NCI-H1105 (cell line): ENCODE data around the gene STX2.
"Not testable (repeated sequence)": the region's sequence is repeated elsewhere in the genome, so short reads cannot be mapped to it uniquely, and the experiment has no call there.

Source experiments
- DNase-seq: peaks from one replicate; lab custom pipeline; 2025; lab: John Stamatoyannopoulos, UW

Gene STX2

DNA sequence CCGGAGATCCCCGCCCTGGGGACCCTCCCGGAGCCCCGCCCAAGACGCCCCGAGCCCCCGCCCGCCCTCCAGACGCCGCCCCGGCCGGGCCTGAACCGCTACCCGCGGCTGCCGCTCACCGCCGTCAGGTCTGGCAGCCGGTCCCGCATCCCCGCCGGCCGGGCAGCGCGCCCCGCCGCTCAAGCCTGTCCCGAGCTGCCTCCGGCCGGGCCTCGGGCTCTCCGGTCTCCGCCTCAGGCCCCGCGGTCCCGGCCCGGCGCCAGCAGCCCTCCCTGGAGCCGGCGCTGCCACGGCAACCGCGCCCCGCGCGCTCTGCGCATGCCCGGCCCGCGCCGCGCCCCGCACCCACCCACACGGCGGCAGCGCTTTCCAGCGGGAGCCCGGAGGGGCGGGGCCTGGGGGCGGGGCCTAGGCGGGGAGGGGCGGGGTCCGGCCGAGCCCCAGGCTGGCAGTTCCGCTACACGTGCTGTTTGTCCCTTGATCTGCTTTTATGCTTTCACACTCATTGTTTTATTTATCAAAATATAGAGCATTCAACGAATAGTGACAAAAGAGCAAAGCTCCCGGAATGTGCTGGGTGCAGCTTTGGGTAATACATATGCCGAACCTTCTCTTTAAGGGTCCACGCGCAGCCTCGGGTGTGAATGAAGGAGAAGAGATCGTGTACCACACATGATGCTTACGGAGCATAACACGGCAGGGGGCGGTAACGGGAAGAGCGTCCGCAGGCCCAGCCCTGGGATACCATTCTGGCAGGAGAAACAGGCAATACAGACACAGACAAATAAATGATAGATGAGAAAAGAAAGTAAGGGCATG lies at the start of gene STX2:
TSS of gene STX2 (minus strand) at position 300 of the 819 bp plus-strand sequence. CDS start at position 149, 151 bp downstream.
- peak; percentile 66 for DNase-seq

DNA sequence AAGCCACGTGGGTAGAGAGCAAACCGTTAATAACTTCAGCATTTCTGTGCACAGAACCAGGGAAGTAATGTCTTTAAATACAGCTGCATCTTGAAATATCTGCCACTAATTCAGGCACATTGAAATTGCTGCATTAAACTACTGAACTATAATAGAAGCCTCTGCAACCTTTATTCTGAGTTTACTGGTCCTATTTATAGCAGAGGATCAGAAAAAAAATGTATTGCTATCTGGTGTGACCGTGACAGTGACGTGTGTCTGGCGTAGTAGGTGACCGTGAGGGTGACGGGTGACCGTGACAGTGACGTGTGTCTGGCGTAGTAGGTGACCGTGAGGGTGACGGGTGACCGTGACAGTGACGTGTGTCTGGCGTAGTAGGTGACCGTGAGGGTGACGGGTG lies 48.1 kb upstream of the STX2 start:
- DNase-seq, result not testable (repeated sequence)

DNA sequence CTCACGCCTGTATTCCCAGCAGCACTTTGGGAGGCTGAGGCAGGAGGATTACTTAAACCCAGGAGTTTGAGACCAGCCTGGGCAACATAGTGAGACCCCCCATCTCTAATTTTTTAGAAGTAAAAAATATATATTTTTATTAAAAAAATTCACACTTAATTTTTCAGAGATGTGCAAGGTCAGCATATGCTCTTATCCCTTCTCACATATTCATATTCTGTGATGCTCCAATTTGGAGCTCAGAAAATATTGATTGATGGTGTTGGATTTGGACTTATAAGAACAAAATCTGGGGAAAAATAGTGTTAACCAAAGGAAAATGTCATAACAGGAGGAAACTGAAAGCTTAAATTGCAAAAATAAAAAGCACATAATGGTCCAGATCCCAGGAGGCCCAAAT lies 42.5 kb upstream of the STX2 start:
- DNase-seq, result no peak

DNA sequence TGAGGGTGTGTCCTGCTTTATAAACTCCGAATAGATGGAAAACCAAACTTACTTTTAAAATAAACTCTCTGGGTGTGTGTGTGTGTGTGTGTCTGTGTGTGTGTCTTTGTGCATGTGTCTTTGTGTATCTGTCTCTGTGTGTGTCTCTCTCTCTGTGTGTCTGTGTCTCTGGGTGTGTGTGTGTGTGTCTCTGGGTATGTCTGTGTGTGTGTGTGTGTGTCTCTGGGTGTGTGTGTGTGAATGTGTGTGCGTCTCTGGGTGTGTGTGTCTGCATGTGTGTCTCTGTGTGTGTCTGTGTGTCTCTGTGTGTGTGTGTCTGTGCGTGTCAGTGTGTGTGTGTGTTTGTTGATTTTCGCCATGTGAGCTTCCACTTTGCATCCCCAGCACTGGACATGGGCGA lies 42.0 kb upstream of the STX2 start:
- no peak for DNase-seq

DNA sequence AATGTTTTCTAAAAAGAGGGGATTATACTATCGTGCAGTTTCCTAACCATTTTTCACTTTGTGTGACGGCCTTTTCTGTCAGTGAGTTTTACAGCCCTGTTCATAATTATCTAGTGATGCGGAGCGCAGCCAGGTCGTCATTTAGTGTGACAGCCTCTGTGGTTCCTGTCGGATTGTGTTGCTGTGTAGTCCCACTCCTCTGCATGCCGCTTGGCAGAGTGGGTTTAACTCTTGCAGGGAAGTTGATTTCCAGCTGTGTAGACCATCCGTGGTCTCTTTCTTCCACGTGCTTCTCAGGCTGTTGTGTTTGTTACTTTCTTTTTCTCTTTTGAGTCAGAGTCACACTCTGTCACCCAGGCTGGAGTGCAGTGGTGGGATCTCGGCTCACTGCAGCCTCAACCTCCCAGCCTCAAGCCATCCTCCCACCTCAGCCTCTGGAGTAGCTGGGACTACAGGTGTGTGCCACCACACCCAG lies 41.4 kb upstream of the STX2 start:
- no peak for DNase-seq

DNA sequence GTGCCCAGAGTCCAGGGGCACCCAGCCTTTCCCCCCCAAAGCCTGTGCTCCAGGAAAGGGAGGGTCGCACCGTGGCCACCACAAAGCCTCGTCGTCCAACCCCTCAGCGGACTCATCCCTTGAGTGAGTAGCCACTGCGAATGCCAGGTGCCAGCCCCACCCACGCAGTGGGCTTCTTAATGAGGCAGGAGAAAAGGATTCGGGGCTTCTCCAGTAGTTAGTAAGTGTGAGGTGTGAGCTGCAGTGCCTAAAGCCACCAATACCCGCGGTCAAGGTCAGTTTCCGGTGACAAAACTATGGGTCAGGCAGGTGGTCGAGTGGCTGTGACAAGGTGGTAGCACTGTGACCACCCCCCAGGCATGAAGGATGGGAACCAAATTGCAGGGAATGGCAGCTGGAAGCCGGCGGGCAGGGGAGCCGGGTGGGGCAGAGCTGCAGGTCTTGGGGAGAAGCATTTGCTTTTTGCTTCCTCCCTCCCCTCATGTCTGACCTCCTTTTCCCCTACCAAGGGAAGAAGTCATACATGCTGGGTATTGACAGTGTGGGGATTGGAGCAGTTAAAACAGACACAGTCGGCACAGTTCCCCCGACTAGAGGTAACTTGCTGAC lies 40.8 kb upstream of the STX2 start:
- no peak for DNase-seq

DNA sequence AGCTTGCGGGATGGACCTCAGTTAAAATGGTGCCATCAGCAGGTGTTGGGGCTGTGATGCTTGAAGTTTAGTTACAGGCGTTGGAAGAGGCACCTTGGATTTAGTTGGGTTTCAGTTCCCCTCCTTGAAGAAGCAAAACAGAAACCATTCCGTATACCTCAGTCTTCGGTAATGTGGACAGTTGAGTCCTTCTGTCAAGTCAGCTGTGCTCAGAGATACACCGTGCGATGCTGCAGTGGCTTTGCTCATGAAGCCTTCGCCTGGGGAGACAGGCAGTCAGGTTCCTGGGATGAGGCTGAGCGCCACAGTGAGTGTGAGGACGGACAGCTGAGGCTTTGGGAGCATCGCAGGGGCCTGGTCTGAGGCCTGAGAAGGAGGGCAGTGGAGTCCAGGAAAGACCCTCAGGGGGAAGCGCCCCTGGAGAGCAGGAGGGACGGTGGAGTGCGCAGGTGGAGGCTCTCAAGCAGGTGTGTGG lies 40.2 kb upstream of the STX2 start:
- DNase-seq, result no peak

DNA sequence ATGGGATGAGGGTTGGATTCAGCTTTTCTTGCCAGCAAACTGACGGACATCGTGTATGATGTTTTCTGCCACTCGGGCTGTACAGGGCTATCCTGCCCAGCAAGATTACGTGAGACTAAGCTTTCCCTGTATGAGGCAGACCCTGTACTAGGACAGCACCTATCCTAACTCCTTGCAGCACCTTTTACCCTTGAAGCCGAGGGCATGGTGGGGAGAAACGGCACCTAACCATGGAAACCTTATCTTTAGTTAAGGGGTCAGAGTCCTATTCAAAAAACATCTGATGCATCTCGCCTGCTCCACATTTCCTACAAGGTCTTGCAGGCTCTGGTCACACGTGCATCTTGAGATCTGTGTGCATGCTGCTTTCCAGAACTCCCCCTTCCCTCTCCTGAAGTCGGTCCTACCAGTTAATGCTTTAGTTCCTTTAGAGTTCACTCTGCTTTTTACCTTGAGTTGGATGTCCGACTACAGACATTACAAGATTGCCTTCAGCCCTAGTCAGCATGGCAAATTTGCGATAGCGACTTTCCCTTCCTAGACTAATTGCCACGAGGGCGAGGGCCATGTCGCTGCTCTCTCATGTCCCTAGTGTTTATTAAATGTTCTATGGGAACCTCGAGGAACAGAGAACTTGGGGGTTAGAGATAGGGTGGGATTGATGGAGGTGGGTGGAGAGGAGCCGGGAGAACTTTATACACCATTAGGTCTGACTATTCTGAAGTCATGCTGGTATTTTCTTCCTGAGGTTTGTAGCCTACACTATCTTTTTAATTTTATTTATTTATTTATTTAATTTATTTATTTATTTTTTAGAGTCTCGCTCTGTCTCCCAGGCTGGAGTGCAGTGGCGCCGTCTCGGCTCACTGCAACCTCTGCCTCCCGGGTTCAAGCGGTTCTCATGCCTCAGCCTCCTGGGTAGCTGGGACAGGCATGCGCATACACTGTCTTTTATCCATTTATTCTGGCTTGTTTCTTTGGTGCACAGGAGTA lies 39.4 kb upstream of the STX2 start:
- DNase-seq, result no peak

DNA sequence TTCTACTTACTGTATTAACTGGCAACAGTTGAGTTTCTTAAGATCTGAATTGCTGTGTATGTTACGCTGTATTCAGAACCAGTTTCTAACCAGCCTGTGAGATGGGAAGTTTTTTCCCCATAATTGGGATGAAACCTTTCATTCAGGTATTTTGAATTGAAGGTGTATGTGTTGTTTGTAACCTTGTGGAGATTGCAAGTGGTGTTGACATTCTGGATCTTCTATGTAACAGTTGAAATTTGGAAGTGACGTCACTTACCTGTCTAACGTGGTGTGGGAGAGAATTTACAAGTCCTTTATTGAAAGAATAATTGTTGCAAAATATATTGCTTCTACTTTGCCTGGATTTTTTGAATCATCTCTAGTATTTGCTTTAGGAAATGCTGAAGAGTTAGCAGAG lies 38.3 kb upstream of the STX2 start:
- no peak for DNase-seq

DNA sequence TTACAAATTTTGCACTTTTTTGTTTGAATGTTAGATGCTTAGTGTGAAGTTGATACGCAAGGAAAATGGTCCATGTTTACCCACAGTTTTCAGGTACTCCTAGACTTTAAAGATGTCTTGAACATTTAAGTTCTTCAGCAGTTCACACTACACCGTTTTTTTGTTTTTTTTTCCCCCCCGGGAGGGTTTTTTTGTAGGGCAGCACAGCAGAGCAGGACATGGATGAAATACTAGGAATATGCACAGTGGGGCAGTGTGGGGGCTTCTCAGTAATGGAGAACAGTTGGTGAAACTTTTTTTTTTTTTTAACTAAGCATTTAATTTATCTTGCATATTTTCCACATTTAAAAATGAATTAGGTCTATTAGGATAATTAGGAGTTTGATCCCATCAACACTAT lies 37.7 kb upstream of the STX2 start:
- no peak for DNase-seq

DNA sequence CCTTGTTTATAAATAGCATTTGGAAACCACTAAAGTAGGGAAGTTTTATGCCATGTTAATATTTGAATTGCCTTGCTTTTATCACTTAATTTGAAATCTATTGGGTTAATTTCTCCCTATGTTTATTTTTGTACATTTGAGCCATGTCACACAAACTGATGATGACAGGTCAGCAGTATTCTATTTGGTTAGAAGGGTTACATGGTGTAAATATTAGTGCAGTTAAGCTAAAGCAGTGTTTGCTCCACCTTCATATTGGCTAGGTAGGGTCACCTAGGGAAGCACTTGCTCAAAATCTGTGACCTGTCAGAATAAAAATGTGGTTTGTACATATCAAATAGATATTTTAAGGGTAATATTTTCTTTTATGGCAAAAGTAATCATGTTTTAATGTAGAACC lies 37.2 kb upstream of the STX2 start:
- DNase-seq, result no peak

DNA sequence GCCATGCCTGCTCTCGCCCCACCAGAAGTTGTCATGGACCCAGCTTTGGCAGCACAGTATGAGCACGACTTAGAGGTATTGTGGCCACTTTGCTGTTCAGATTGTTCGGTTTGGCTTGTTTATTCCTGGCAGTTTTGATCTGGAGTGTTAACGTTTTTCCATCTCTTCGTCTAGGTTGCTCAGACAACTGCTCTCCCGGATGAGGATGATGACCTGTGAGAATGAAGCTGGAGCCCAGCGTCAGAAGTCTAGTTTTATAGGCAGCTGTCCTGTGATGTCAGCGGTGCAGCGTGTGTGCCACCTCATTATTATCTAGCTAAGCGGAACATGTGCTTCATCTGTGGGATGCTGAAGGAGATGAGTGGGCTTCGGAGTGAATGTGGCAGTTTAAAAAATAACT lies 36.7 kb upstream of the STX2 start:
- not testable (repeated sequence) for DNase-seq

DNA sequence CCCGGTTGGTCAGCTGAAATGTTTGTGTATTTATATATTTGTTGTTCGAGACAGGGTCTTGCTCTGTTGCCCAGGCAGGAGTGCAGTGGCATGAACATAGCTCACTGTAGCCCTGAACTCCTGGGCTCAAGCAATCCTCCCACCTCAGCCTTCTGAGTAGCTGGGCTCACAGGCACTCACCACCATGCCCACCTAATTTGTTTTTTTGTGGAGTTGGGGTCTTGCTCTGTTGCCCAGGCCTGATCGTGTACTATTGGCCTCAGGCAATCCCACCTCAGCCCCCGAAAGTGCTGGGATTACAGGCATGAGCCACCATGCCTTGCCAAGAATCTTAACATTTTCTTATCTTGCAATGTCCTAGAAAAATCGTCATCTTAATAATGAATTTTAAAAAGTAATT lies 36.1 kb upstream of the STX2 start:
- no peak for DNase-seq

DNA sequence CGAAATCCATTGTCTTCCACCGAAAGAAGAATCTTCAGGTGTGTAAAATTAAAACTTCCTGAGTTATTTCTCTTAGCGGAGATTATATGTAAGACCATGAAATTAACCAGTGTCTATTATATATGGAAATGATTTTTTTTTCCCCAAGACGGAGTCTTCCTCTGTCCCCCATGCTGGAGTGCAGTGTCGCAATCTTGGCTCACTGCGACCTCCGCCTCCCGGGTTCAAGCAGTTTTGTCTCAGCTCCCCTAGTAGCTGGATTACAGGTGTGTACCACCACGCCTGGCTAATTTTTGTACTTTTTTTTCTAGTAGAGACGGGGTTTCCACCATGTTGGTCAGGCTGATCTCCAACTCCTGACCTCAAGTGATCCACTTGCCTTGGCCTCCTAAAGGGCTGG lies 35.6 kb upstream of the STX2 start:
- DNase-seq, result no peak

DNA sequence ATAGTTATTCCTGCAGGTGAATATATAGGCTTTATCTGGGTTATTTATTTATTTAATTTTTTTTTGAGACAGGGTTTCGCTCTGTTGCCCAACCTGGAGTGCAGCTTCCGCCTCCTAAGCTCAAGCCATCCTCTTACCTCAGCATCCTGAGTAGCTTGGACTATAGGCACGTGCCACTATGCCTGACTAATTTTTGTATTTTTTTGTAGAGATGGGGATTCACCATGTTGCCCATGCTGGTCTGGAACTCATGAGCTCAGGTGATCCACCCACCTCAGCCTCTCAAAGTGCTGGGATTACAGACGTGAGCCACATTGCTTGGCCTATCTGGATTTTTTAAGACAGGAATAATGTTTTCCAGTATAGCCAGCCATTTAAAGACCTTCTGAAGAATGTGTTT lies 34.8 kb upstream of the STX2 start:
- no peak for DNase-seq

DNA sequence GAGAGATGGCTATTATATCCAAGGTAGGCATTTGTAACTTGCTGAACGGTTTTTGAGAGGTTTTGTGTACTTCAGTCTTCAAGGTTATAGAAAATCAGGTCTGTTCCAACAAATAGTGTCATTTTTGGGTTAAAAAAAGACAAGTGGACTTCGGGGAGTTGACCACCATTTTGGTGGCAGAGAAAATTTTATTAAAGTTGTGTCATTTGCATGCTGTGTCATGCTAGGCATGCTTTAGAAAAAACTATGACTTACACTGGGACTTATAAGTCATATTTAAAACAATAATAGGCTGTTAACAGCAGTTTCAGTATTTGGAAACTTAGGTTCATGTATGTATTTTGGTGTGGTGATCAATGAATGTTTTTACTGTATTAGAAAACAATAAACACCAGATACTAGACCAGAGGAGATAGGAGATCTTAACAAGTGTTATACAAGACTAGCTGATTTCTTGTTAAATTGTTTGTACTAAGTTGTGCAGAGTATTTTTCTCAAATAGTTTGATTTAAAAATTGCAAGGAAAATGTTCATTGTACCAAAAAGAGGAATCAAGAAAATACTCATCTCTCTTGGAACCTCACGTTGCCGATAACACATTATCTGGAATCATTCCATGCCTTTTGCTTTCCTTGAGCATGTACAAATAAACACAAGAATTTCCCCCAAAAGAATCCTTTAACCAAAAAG lies 34.2 kb upstream of the STX2 start:
- no peak for DNase-seq

DNA sequence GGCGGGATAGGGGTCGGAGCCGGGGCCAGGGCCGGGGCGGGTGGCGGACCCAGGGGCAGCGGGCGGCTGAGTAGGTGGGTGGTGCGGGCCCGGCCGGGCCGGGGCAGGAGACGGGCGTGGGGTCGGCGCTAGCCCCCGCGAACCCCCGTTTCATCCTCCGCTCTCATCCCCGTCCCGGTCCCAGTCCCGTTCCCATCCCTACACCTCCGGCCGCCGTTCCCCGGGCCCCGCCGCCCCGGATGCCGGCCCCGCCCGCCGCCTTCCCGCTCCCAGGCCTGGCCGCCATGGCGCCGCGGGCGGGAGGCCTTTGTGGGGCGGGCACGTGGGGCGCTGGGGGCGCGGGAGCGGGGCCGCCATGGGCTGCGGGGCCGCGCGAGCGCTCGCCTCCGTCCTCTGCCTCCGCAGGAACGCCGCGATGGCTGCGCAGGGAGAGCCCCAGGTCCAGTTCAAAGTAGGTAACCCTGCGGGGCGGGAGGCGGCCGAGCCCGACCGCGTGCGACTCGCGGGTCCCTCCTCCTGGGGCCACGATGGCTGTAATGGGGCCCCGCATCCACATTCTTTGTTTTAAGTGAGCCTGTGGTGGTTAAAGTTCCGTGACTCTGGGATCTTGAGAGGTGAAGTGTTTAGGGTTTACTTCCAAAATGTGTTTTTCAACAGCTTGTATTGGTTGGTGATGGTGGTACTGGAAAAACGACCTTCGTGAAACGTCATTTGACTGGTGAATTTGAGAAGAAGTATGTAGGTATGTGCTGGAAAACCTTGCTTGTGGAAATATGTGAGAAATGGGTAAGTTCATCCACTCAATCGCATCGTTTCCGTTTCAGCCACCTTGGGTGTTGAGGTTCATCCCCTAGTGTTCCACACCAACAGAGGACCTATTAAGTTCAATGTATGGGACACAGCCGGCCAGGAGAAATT lies 33.4 kb upstream of the STX2 start:
- peak; percentile 17 for DNase-seq

DNA sequence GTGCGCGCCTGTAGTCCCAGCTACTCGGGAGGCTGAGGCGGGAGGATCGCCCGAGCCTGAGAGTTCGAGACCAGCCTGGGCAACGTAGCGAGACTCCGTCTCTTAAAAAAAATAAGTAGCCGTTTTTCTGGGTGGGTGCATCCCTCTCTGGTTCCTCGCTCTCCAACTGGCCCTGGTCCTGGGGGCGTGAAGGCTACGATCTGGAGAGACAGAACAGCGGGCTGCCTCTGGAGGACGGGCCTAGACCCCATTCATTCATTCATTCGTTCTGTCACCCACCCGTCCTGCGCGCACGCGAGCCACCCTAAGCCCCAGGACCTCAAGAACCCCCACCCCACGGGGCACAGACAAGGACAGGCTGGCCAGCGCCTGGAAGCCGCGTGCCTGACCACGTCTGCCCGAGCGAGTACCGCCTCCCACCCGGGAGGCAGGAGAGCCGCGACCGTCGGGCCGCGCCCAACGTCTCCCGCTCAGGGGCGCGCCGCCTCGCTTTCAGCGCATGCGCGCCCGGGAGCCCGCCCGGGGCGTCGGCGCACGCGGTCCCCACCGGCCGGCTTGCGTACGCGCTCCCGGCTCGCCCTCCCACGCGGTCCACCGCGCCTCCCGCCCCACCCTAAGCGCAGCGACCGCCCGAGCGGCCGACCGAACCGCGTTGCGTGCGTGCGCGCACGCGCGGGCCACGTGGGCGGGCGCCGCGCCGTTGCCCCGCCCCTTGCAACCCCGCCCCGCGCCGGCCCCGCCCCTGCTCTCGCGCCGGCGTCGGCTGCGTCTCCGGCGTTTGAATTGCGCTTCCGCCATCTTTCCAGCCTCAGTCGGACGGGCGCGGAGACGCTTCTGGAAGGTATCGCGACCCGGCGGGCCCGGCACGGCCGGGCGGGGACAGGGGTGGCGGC lies 32.5 kb upstream of the STX2 start, which contains the start of gene RAN:
TSS of gene RAN (plus strand) at position 781 of the 893 bp plus-strand sequence. CDS start 528 bp downstream, outside the sequence.
- DNase-seq, result peak; percentile 85
